ENCODE results near the gene RP9.
"Not testable (repeated sequence)": the region's sequence is repeated elsewhere in the genome, so short reads cannot be mapped to it uniquely, and the experiment has no call there.

The RP9 gene

DNA sequence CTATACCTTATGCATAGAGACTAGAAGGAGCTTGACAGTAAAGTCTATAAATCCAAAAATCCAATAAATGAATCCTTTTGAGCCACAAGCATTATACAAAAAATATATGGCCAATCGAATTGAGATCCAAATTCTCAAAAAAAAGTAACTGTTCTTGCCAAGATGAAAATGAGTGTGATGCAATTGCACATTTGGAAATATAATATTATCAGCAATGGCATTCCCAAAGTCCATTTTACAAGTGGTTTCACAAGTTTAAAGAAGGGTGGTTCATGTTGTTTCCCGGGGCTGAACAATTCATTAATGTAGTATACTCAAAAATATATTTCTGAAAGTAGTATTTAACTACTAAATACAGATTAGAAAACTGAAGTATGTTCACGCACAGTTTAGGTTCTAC, 7.3 kb downstream of the RP9 start:
- no peak for DNase-seq (ENCODE audit: low spot score)

DNA sequence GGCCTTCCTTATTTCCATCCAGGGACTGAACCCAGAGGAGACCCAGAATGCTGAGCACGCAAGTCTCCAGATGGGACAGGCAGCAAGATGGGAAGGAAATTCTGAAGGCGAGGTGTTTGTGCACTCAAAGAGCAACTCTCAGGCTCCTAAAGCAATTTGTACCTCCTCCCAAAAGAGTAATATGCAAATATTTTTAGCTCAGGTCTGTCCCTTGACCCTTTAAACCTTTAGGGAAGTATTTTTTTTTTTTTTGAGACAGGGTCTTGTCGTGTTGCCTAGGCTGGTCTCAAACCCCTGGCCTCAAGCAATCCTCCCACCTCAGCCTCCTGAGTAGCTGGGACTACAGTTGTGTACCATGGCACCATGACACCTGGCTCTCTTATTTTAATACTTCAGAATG, 8.4 kb downstream of the RP9 start:
- no peak for DNase-seq (ENCODE audit: low spot score)

DNA sequence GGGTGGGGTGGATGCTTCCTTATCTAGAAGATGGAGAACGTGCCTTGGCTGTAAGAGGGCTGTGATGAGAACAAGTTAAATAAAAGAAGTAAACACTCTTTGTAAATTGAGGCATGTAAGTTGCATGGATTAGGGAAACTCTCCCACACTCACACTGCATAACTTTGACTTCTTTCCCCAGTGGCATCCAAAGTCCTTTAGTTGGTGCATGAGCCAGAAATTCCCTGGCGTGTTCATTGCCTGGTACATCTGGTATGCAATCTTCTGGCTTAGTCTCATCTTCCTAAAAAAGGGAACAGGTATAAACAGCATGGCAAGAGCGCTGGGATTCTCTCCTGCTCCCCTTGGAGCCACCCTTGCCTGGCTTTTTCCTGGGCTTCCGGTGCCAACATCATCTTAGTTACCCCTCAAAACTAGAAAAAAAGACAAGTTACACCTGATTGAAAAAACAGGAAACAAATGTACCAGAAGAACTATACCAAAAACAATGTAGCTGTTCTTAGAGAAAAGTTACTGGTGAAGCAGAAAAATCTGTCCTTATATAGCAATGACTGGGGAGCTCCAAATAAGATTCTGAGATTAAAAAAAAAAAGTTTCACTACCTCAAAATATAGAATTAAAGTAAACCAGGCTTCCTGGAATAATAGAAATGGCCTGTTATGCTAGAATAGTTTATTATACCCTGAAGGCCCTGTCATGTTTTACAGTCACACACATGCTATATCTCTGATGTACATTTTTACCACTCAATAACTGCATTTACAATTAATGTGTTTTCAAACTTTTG, 9.9 kb downstream of the RP9 start:
- peak; percentile 43 for DNase-seq (ENCODE audit: low spot score)

DNA sequence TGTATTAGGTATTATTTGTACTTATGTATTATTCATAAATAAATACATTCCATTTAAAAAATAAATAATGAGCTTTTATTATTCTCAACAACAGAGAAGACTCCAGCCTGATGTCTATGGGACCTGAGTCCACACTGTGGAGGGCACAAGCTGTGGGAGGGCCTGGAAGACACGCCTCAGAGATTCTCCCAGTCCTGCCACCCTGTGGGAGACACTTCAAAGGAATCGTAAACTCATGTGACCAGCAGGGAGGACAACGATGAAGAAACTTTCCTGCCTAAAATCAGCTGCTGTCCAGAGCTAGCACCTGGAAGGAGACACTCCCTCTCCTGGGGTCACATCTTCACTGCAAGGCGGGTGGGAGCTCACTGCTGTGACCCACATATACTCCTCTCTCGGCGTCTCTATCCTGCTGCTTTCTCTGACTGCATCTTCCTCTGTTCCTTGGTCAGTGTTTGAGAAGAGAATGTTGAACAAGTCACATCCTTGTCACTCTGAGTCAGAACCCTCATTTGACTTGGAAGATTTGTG, 14.4 kb downstream of the RP9 start:
- not testable (repeated sequence) for DNase-seq (ENCODE audit: low spot score)

DNA sequence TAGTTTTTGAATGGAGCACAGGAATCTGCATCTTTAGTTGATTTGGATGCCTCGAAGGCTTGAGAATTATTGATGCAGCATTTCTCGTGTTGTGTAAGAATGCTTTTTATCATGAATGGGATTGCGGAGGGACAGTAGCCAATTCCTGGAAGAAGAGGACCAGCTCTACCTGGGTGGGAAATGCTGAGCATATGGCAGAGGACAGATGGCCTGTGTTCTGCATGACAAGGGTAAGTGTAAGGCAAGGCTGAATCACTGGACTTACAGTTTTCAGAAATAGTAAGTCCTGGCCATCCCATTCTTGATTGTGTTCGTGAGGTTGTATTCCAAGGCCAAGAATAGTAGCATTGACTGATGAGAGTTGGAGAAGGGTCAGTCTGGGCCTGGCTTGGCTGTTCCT, 15.9 kb downstream of the RP9 start:
- DNase-seq (ENCODE audit: low spot score) = no peak

DNA sequence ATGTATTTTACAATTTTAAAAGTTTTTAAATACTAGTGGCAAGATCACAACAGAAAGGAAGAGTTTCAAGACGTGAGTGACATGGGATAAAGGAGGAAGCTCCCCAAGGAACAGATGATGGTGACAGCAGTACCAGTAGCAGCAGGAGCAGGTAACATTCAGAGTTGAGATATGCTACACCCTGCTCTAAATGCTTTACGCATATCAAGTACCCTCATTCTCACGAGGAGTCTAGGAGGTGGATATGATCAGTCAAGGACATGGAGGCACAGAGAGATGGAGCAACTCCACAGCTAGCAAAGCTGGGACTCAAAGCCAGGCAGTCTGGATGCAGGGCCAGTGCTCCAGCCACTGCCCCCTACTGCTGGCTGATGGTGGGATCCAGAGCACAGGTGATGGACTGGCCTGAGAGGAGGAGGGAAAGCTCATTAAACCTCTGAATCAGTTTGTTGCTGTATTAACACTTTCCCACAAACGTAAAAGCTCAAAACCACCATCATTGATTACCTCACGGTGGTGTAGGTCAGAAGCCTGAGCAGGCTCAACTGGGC, 17.5 kb downstream of the RP9 start:
- DNase-seq (ENCODE audit: low spot score) = no peak

DNA sequence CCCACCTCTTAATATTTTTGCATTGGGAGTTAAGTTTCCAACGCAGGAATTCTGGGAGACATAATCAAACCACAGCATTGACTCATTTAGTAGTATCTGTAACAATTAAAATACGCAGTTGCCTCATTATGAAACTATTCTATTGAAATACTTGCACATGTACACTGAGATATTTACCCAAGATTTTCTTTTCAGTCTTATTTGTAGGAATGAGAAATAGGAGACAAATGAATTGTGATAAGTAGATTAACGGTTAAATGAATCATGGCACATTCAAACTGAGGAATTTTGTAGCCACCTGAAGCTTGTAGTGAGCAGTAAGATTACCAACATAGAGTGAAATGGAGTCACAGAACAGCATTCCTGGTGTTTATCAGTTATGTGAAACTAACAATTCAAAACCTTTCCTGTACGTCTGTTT, 18.1 kb downstream of the RP9 start:
- DNase-seq (ENCODE audit: low spot score) = no peak

DNA sequence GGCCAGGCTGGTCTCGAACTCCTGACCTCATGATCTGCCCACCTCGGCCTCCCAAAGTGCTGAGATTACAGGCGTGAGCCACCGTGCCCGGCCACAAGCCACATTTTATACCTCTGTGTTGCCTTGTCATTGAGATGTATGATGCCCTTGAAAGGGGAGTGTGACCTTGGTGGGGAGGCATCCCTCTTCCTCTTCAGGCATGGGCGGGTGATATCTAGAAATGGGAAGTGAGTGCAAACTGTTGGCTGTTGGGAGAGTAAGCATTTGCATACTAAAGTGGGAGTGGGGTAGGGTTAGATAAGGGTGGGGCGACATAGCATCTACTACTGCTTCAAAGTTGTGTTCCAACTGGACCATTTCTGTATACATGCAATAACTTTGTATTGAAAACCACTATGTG, 20.1 kb downstream of the RP9 start:
- DNase-seq (ENCODE audit: low spot score) = no peak

DNA sequence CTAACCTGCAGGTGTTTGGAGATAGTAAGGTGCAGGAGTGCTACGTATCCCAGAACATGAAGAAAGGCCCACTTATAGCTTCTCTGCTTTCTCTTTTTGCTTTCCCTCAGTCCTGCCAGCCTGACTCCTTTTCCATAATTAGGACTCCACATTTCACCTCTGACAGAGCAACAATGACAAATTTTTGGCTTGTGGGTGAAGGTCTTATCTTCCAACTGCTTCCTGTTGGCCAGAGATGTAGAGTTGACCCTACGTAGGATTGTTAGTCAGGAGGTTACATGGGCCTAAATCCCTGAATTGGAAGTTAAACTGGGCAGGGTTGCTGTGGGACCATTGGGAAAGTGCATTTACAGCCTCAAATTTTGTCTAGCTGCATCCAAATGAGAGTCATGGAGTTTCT, 21.3 kb downstream of the RP9 start:
- DNase-seq (ENCODE audit: low spot score) = no peak

DNA sequence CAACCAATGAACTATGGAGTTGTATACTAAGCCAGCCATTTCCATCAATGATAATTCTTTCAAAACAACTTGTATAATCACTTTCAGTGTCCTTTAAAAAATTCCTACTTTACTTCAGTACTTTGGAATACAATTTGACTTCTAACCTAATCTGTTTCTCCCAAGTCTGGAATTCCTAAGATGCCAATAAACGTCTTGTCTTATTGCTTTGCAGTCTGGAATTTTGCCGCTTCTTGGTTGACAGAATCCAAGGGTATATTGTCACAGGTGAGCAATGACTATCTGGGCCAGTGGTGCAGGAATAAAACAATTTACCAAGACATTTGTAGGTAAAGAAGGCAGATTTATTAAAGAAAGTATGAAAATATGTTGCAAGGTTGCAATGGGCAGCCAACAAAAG, 21.8 kb downstream of the RP9 start:
- DNase-seq (ENCODE audit: low spot score) = no peak

DNA sequence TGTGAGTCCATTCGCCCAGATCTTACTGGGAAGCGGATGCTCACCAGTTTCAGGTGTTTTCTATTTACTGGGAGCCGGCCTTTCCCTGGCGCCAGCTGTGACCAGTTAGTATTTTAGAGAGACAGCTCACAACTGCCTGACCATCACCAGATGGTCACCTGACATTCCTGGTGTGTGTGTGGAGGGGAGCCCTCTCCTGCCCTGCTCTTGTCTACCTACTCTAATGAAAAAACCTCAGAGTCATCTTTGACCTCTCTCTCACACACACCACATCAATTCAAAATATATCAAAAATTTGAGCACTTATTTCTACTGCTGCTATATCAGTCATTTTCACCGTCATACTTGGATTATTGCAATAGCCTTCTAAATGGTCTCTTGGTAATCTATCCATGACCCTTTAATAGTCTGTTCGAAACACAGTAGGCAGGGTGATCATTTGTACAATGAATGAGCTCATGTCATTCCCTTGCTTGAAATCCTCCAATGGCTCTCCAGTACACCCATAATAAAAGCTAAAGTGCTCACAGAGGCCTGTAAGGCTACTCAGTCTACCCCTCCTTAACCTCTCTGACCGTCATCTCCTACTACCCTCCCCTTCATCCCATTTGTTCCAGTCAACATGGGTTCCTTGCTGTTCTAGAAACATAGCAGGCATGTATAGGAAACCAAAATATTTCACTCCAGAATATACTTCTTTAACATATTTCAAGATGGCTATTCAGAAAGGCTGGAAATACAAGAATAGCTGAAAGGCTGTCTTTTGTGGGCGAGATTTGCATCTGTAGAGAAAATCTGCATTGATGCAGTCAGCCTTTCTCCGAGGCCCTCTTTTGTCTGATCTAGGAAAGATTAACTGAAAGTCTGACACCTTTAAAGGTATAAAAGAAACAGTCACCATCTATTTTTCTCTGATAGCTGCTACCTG, 29.2 kb downstream of the RP9 start:
- DNase-seq (ENCODE audit: low spot score) = no peak

DNA sequence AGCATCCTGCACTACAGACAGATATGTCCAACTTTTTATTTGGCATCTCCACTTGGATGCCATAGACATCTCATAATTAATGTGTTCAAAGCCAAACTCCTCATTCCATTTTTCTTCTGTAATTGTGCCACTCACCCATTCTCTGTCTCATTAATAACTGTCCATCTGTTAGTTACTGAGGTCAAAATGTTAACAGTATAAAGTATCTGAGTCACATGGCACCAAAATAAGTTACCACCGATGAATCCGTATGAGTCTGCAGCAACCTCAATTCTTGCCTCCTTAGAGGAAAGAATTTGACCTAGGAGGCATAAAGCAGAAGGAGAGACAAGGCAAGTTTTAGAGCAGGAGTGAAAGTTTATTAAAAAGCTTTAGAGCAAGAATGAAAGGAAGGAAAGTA, 30.1 kb downstream of the RP9 start:
- DNase-seq (ENCODE audit: low spot score) = no peak

DNA sequence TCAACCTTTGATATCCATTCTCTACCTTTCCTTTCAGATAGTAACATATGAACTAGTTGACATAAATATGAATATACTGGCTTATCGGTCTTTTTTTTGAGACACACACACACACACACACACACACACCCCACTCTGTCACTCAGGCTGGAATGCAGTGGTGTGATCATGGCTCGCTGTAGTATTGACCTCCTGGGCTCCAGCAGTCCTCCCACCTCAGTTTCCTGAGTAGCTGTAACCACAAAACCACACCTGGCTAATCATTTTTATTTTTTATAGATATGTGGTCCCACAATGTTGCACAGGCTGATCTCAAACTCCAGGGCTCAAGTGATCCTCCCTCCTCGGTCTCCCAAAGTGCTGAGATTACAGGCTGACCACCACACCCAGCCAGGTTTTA, 32.5 kb downstream of the RP9 start:
- no peak for DNase-seq (ENCODE audit: low spot score)

DNA sequence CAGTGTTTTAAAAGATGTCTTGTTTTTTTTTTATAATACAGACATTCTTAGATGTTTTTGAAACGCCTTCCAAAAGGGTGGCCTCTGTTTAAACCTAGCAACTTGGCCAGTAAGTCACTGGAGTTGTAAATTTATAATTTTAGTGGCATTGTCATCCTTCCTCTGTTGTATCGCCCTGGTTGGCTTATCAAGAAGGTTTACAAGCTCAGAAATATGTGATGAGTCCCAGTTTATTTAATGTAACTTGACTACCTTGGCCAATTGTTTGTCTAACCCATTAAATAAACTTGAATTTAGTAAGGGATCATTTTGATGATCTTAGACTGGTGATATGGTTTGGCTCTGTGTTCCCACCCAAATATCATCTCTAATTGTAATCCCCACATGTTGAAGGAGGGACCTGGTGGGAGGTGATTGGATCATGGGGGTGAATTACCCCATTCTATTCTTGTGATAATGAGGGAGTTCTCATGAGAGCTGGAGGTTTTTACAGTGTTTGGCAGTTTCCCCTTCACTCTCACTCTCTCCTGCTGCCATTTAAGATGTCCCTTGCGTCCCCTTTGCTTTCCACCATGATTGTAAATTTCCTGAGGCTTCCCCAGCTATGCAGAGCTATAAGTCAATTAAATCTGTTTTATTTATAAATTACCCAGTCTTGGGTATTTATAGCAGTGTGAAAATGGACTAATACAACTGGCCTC, 33.2 kb downstream of the RP9 start:
- no peak for DNase-seq (ENCODE audit: low spot score)

DNA sequence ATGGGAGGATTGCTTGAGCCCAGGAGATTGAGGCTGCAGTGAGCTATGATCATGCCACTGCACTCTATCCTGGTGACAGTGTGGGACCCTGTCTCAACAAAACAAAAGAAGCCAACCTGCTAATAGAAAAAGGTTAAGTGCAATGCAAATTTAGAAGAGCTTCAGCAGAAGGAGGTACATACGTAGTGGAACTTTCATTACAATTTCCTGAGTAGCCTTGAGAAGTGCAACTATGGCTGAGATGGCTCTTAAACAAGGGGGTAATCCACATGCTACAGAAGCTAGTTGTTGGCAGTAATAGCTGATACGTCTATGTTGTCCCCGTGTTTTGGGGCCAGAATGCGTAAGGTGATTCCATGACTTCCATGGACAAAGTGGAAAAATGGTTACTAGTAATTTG, 36.0 kb downstream of the RP9 start:
- DNase-seq (ENCODE audit: low spot score) = no peak

DNA sequence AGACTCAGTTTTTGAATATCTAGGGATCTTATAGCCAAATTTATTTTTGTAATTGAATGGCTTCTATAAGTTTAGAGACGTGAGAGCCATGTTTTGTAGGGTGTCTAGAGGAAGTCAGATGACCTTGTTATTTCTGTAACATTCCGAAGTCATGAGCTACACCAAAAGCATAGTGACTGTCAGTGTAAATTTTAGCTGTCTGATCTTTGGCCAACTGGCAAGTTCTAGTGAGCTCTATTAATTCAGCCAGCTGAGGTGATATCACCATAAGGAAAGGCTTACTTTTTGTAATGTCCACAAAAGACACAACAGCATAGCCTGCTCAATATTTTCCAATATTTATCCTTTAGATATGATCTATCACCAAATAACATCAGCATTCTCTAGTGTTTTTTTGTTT, 36.7 kb downstream of the RP9 start:
- DNase-seq (ENCODE audit: low spot score) = no peak

DNA sequence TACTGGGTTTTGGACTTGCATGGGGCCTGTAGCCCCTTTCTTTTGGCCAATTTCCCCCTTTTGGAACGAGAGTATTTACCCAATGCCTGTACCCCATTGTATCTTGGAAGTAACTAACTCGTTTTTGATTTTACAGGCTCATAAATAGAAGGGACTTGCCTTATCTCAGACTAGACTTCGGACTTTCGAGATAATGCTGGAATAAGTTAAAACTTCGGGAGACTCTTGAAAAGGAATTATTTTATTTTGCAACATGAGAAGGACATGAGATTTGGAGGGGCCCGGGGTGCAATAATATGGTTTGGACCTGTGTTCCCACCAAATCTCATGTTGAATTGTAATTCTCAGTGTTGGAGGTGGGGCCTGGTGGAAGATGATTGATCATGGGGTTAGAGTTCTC, 38.4 kb downstream of the RP9 start:
- DNase-seq (ENCODE audit: low spot score) = no peak

DNA sequence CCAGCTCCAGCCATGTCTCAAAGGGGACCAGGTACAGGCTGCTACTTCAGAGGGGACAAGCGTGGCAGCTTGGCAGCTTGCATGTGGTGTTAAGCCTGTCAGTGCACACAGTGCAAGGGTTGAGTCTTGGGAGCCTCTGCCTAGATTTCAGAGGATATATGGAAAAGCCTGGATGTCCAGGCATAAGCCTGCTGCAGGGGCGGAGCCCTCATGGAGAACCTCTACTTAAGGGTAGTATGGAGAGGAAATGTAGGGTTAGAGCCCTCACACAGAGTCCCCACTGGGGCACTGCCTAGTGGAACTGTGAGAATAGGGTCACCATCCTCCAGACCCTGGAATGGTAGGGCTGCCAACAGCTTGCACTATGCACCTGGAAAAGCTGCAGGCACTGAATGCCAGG, 38.9 kb downstream of the RP9 start:
- DNase-seq (ENCODE audit: low spot score) = no peak

DNA sequence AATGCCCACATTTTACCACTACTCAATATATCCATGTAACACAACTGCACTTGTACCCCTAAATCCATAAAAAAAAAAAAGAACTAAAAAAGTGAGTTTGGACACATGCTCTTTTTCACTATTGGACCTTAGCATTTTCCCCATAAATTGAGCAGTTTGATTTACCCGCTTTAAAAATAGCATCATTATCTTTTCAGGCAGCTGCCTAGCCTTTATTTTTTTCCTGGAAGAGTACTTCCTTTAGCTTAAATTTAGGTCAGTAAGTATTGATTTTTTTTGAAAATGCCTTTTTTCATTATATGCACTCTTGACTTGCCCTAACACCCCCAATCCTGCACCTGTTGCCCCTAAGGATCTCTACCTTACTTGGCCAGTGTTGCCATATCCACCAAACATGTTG, 41.3 kb downstream of the RP9 start:
- no peak for DNase-seq (ENCODE audit: low spot score)

DNA sequence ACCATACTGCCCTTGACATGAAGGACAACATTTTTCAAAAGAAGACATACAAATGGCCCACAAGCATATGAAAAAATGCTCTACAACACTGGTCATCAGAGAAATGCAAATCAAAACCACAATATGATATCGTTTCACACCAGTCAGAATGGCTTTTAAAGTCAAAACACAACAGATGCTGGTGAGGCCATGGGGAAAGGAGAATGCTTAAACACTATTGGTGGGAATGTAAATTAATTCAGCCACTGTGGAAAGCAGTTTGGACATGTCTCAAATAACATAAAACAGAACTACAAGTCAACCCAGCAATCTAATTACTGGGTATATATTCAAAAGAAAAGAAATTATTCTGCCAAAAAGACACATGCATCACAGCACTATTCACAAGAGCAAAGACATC, 42.4 kb downstream of the RP9 start:
- no peak for DNase-seq (ENCODE audit: low spot score)

DNA sequence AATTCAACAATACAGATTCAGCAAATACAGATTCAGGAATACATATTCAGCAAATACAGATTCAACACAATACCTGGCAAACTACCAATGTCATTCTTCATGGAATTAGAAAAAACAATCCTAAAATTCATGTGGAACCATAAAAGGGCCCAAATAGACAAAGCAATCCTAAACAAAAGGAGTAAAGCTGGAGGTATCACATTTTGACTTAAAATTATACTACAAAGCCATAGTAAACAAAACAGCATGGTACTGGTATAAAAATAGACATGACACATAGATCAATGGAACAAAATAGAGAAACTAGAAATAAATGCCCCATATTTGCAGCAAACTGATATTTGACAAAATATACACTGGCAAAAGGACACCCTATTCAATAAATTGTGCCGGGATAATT, 43.2 kb downstream of the RP9 start:
- DNase-seq (ENCODE audit: low spot score) = no peak

DNA sequence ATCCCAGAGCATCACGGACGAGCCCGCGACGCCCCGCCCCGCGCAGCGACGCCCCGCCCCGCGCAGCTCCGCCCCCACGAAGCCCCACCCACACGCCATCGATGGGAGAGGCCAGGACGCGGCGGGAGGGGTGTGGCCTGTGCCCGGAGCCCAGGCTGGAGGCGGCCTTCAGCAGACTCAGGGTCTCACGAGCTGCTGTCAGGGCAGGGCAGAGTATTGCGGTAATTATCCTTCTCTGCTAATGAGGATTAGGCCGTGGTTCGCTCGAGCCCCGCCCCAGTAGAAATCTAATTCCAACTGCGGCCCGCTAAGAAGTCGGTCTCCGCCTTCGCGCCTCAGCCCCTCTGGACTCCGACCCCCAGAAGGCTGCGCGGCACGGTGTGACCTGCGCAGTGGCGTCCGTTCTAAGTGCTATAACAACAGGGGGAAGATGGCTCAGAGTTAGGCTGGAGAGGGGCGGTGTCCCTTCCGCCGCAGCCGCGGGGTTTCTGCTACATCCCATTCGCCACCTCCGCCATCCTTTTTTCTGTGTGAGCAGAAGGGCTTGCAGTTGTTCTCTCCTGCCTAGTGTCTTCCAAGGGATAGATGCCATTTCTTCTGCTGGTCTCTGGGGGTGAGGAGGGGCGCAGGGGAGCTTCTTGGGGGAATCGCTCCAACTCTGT, 46.3 kb downstream of the RP9 start:
- DNase-seq (ENCODE audit: low spot score) = peak; percentile 96

Data from germinal center (tissue), 1 donor.